Neural cell (in vitro differentiated cells): ENCODE measurements around the gene GCFC2. TPM values are rescaled to one million over a fixed set of nuclear protein-coding genes. Genes with fewer than 3 reads are reported as not detected.

ENCODE experiments used
- H2AFZ ChIP-seq: fragments of 200-600, 300-800 bp; sonication (generic), shearing (Covaris generic); 2 replicates; pipeline ENCODE4 v1.6.0; 2014; ENCODE audit warnings: low read depth, mild to moderate bottlenecking, antibody characterized with exemption, low read length, moderate library complexity
- H3F3A ChIP-seq: fragments of 200-600 bp; shearing (Covaris generic); 2 replicates; pipeline ENCODE4 v1.6.1; 2016; ENCODE audit warnings: mild to moderate bottlenecking, moderate library complexity, mixed read lengths, antibody characterized with exemption, low read length; ENCODE audit not compliant: insufficient read depth, poor library complexity, severe bottlenecking
- H3K27ac ChIP-seq: fragments of 200-600, 300-800 bp; sonication (generic), shearing (Covaris generic); 2 replicates; pipeline ENCODE4 v1.5.1; 2014; ENCODE audit warnings: mild to moderate bottlenecking, low read length, moderate library complexity
- H3K27me3 ChIP-seq: fragments of 300-800, 200-600 bp; sonication (generic), shearing (Covaris generic); 2 replicates; pipeline ENCODE4 v1.6.0; 2014; ENCODE audit warnings: mild to moderate bottlenecking, low read depth, low read length, moderate library complexity; ENCODE audit not compliant: insufficient read depth
- H3K36me3 ChIP-seq: fragments of 300-800, 200-600 bp; sonication (generic), shearing (Covaris generic); 2 replicates; pipeline ENCODE4 v1.5.1; 2014; ENCODE audit warnings: mild to moderate bottlenecking, antibody characterized with exemption, low read length, moderate library complexity; ENCODE audit not compliant: insufficient read depth
- H3K4me2 ChIP-seq: fragments of 300-800, 200-600 bp; sonication (generic), shearing (Covaris generic); 2 replicates; pipeline ENCODE4 v1.6.0; 2014; ENCODE audit warnings: mild to moderate bottlenecking, low read length
- H3K4me3 ChIP-seq: fragments of 300-800, 200-600 bp; sonication (generic), shearing (Covaris generic); 2 replicates; pipeline ENCODE4 v1.5.1; 2014; ENCODE audit warnings: mild to moderate bottlenecking, low read length, moderate library complexity
- H3K79me2 ChIP-seq: fragments of 200-600 bp; shearing (Covaris generic); replicated peaks from 2 replicates; pipeline ENCODE4 v1.6.0; 2014; ENCODE audit warnings: mild to moderate bottlenecking, low read length, moderate library complexity; ENCODE audit not compliant: insufficient read depth
- H3K9ac ChIP-seq: fragments of 300-800, 200-600 bp; sonication (generic), shearing (Covaris generic); 2 replicates; pipeline ENCODE4 v1.6.1; 2016; ENCODE audit warnings: mild to moderate bottlenecking, low read length, mixed read lengths
- H3K9me2 ChIP-seq: fragments of 200-600 bp; shearing (Covaris generic); 2 replicates; pipeline ENCODE4 v1.6.1; 2016; ENCODE audit warnings: mild to moderate bottlenecking, low read length, mixed read lengths; ENCODE audit not compliant: insufficient read depth
- H3K9me3 ChIP-seq: fragments of 200-600, 300-800 bp; sonication (generic), shearing (Covaris generic); 2 replicates; pipeline ENCODE4 v1.6.1; 2016; ENCODE audit warnings: mild to moderate bottlenecking, mixed run types, low read length, moderate library complexity, mixed read lengths
- H4K20me1 ChIP-seq: fragments of 200-600 bp; shearing (Covaris generic); 2 replicates; pipeline ENCODE4 v1.6.1; 2016; ENCODE audit warnings: mild to moderate bottlenecking, mixed run types; ENCODE audit not compliant: insufficient read depth
- CTCF ChIP-seq: fragments of 450-650 bp; IDR thresholded peaks from 2 replicates; pipeline ENCODE4 v1.5.1; 2014; ENCODE audit warnings: antibody characterized with exemption, mild to moderate bottlenecking, moderate library complexity; ENCODE audit not compliant: poor library complexity, severe bottlenecking
- EP300 ChIP-seq: fragments of 450-650 bp; conservative IDR thresholded peaks from 2 replicates; pipeline ENCODE4 v1.6.1; 2014; ENCODE audit warnings: antibody characterized with exemption, mild to moderate bottlenecking, moderate library complexity; ENCODE audit not compliant: poor library complexity, severe bottlenecking
- EZH2 ChIP-seq: fragments of 200-600, 300-800 bp; shearing (Covaris generic), sonication (generic); IDR thresholded peaks from 2 replicates; pipeline ENCODE4 v1.6.1; 2014; ENCODE audit warnings: antibody characterized with exemption, low read length, borderline replicate concordance, mild to moderate bottlenecking; ENCODE audit not compliant: insufficient read depth, poor library complexity, severe bottlenecking
- MXI1 ChIP-seq: fragments of 450-650 bp; conservative IDR thresholded peaks from 2 replicates; pipeline ENCODE4 v1.6.1; 2014; ENCODE audit warnings: antibody characterized with exemption, mild to moderate bottlenecking; ENCODE audit not compliant: poor library complexity, severe bottlenecking
- POLR2AphosphoS5 ChIP-seq: IDR thresholded peaks from 2 replicates; pipeline ENCODE4 v1.6.1; 2012
- RAD21 ChIP-seq: fragments of 450-650 bp; conservative IDR thresholded peaks from 2 replicates; pipeline ENCODE4 v1.6.1; 2014; ENCODE audit warnings: antibody characterized with exemption, mild to moderate bottlenecking, moderate library complexity
- REST ChIP-seq: IDR thresholded peaks from 2 replicates; pipeline ENCODE4 v1.6.1; 2012; ENCODE audit warnings: borderline replicate concordance
- SMC3 ChIP-seq: fragments of 450-650 bp; conservative IDR thresholded peaks from 2 replicates; pipeline ENCODE4 v1.6.1; 2014; ENCODE audit warnings: antibody characterized with exemption, mild to moderate bottlenecking, moderate library complexity; ENCODE audit not compliant: poor library complexity
- TAF1 ChIP-seq: IDR thresholded peaks from 2 replicates; pipeline ENCODE4 v1.6.1; 2012; ENCODE audit warnings: low read depth
- polyA plus RNA-seq: library from polyadenylated mRNA; depleted of rRNA; stranded (reverse); fragments of >200 nt; gene quantifications from 2 replicates; pipeline ENCODE4 v1.2.3, GENCODE V29; 2014

GCFC2 gene
- polyA plus RNA-seq, 1 donor from 2014 or later, result 2.5 TPM

GRCh38 chr2:75645643-75646042 is 65.1 kb downstream of the GCFC2 start:
- Histone ChIP-seq H3F3A (no peaks in the 10 kb centered on the region), H3K4me3 (no peak overlapping the region), H4K20me1 (no peaks in the 10 kb centered on the region), H3K9me3 (no peaks in the 10 kb centered on the region), H3K27ac (no peak overlapping the region), H3K4me2 (no peak overlapping the region), H3K36me3 (peaks cover 5% of the 10 kb centered on the region), H2AFZ (no peak overlapping the region), H3K9me2 (no peaks in the 10 kb centered on the region), H3K79me2 (peaks cover 14% of the 10 kb centered on the region), H3K27me3 (no peaks in the 10 kb centered on the region), H3K9ac (no peak overlapping the region)
- TF ChIP-seq POLR2AphosphoS5 (no peak), REST (no peak)

DNA sequence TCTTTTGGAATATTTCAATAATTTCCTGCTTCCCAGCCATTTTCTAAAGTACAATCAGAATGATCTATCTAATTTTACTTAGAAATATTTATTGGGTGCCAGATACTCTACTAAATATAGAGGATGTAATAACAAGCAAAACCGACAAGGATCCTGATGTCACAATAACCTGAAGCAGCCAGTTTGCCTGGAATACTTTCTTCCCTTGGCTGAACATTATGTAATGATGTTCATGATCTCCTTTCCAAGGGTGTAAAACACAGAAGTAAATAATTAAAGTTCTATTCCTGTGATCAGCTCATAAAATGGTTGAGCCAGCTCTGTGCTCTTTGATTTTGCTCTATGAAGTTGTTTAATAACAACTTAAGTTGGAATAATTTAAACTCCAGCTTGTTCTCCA is 66.7 kb downstream of the GCFC2 start:
- no peaks in the 10 kb centered on the region for H3K9me2 ChIP-seq
- no peak for TF ChIP-seq EP300
- TF ChIP-seq POLR2AphosphoS5, result no peak
- TF ChIP-seq REST, result no peak
- TF ChIP-seq TAF1, result no peak
- no peak for TF ChIP-seq RAD21
- no peak for TF ChIP-seq MXI1
- no peak for TF ChIP-seq EZH2
- peaks cover 14% of the 10 kb centered on the region for H3K79me2 ChIP-seq
- no peak overlapping the region for H3K27ac ChIP-seq
- H3K27me3 ChIP-seq, result no peaks in the 10 kb centered on the region
- H3F3A ChIP-seq, result no peaks in the 10 kb centered on the region
- no peak overlapping the region for H3K4me2 ChIP-seq
- H3K4me3 ChIP-seq, result no peak overlapping the region
- no peak overlapping the region for H2AFZ ChIP-seq
- no peaks in the 10 kb centered on the region for H3K36me3 ChIP-seq
- H4K20me1 ChIP-seq, result no peaks in the 10 kb centered on the region
- H3K9me3 ChIP-seq, result no peaks in the 10 kb centered on the region
- no peak overlapping the region for H3K9ac ChIP-seq

DNA sequence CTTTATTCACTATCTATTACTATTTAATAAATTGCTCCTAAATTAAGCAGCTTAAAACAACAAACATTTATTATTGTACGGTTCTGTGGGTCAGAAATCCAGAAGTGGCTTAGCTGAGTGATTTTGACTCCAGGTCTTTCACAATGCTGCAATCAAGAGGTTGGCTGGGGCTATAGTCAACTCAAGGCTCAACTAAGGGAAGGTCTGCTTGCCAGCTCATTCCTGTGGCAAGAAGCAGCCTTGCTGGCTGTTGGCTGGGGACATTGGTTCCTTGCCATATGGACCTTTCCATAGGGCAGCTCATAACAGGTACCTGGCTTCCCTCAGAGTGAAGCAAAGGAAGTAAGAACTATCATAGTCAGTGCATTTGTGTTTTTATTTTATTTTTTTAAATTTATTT is 69.1 kb downstream of the GCFC2 start:
- no peaks in the 10 kb centered on the region for H3K79me2 ChIP-seq
- H3K36me3 ChIP-seq, result no peaks in the 10 kb centered on the region
- TF ChIP-seq RAD21 (no peak), POLR2AphosphoS5 (no peak), SMC3 (no peak), EZH2 (no peak), MXI1 (no peak), CTCF (no peak), TAF1 (no peak), REST (no peak), EP300 (no peak)
- no peaks in the 10 kb centered on the region for H3K9me2 ChIP-seq
- H3K27me3 ChIP-seq, result no peaks in the 10 kb centered on the region
- H3K27ac ChIP-seq, result no peak overlapping the region
- no peaks in the 10 kb centered on the region for H3F3A ChIP-seq
- no peaks in the 10 kb centered on the region for H3K9me3 ChIP-seq
- H3K9ac ChIP-seq, result no peak overlapping the region
- no peaks in the 10 kb centered on the region for H4K20me1 ChIP-seq
- no peak overlapping the region for H3K4me3 ChIP-seq
- H3K4me2 ChIP-seq, result no peak overlapping the region
- no peak overlapping the region for H2AFZ ChIP-seq
